Measurements from ENCODE around the gene FANCI.
"Not testable (repeated sequence)": the region's sequence is repeated elsewhere in the genome, so short reads cannot be mapped to it uniquely, and the experiment has no call there.

The FANCI gene

DNA sequence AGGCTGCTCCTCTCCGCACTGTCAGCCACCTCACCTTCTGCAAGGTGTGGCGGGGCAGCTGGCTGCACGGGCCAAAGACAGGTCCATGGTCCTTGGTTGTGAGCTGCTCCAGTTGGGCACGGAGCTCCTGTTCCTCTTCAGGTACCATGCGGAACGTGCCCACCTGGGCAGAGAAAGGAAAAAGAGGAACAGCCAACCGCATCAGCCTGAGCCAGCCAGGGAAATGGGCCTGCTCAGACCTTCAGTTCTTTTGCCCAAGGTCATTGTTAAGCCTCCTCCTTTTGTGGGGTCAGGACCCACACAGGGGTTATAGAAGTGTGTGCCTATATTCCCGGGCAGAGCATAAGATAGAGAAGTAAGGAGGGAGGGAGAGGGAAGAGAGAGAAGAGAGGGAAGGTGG lies 25.2 kb upstream of the FANCI start:
- TF ChIP-seq, protein P1, sequence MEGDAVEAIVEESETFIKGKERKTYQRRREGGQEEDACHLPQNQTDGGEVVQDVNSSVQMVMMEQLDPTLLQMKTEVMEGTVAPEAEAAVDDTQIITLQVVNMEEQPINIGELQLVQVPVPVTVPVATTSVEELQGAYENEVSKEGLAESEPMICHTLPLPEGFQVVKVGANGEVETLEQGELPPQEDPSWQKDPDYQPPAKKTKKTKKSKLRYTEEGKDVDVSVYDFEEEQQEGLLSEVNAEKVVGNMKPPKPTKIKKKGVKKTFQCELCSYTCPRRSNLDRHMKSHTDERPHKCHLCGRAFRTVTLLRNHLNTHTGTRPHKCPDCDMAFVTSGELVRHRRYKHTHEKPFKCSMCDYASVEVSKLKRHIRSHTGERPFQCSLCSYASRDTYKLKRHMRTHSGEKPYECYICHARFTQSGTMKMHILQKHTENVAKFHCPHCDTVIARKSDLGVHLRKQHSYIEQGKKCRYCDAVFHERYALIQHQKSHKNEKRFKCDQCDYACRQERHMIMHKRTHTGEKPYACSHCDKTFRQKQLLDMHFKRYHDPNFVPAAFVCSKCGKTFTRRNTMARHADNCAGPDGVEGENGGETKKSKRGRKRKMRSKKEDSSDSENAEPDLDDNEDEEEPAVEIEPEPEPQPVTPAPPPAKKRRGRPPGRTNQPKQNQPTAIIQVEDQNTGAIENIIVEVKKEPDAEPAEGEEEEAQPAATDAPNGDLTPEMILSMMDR (IDR thresholded peaks at IDR 0.05; ENCODE audit: low read depth, low read length, missing control alignments) = no peak
- H3K4me3 ChIP-seq (ENCODE audit: low read depth, low read length) = no peak overlapping the region
- no peak for DNase-seq (ENCODE audit: low read depth)

DNA sequence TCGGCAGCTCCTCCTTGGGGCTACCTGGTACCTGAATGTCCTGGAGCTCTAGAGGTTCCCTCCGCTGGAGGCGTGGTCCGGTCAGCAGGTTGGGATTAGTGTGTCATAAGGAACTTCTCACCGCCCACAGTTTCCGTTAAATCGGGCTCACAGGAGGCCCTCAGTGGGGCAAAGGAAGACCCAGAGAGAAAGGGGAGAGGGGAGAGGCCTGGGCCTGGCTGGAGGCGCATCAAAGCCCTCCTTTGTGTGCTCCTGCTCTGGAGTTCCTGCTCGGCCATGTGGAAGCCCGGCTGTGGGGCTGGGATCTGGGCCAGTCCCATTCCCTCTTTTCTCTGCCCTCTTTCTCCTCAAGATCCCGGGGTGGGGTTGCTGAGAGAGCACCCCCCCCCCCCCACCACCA lies 22.2 kb upstream of the FANCI start, which contains the start of gene RLBP1:
TSS of gene RLBP1 (minus strand) at position 37 of the 400 bp plus-strand sequence. CDS start 2,604 bp downstream, outside the sequence.
- no peak within 1 kb of the TSS for H3K4me3 ChIP-seq (ENCODE audit: low read depth, low read length)
- no peak for DNase-seq (ENCODE audit: low read depth)
- TF ChIP-seq, protein P1 (IDR thresholded peaks at IDR 0.05; ENCODE audit: low read depth, low read length, missing control alignments) = no peak

DNA sequence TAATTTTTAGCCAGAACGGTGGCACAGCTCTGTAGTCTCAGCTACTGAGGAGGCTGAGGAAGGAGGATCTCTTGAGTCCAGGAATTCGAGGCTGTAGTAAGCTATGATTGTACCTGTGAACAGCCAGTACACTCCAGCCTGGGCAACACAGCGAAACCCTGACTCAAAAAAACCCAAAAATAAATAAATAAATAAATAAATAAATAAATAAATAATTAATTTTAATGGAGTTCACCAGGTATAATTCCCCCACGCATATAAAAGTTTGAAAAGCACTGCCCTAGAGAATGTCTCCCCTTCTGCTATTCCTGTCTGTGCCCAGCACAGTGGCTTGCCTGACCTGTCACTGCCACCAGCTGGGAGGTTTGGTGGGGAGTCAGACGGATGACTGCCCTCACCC lies 18.2 kb upstream of the FANCI start:
- TF ChIP-seq, protein P1 (IDR thresholded peaks at IDR 0.05; ENCODE audit: low read depth, low read length, missing control alignments) = no peak
- H3K4me3 ChIP-seq (ENCODE audit: low read depth, low read length) = no peak overlapping the region
- no peak for DNase-seq (ENCODE audit: low read depth)

DNA sequence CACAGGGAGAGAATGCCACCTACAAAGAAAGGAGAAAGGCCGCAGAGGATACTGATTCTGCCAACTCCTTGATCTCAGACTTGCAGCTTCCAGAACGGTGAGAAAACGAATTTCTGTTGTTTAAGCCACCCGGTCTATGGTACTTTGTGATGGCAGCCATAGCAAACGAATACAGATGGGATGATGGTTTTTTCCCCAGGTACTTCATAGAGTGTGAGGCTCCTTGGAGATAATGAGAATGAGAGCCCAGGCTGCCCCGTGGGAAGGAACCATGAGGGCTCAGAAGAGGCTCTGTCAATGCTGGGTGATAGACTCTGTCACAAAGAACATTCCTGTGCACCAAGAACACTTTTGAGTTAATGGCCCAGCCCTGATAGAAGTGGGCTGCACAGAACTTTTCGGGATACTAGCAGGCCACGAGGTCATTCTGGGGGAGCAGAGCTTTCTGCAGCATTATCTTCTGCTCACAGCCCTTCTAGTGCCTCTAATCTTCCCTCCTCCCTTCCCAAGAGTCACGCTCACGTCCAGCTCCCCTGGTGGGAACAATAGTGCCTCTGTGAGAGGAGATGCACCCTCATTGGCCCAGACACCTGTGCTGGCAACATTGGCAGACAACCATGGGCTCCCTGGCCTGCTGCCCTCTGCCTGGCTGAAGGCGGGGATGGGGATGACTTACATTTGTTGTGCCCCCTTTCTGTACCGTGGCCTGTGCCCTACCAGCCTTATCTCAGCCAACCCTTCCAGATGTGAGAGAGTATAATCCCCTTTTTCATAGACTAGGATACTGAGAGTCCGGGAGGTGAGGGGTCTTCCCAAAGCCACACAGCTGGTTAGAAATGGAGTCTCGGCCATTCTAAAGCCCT lies 17.2 kb upstream of the FANCI start:
- TF ChIP-seq, protein P1 (IDR thresholded peaks at IDR 0.05; ENCODE audit: low read depth, low read length, missing control alignments) = no peak
- H3K4me3 ChIP-seq (ENCODE audit: low read depth, low read length) = no peak overlapping the region
- no peak for DNase-seq (ENCODE audit: low read depth)

DNA sequence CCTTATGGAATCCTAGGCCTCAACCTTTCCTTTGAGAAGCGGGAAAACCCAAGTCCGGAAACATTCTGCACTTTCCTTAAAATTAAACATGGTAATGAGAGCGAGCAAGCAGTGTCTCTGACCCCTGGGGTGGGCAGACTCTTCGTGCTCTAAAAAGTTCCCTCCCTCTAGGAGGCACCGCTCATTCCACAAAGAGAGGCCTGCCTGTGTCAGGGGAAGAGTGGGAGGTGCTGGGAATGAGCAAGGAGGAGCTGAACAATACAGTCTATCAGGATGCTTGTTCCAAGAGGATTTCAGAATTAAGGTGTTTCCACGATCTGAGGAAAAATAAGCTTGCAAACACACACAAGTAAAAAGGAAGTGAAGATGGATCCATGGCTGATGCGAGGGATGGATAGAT lies 16.4 kb upstream of the FANCI start:
- H3K4me3 ChIP-seq (ENCODE audit: low read depth, low read length) = no peak overlapping the region
- DNase-seq (ENCODE audit: low read depth) = no peak
- TF ChIP-seq, protein P1 (IDR thresholded peaks at IDR 0.05; ENCODE audit: low read depth, low read length, missing control alignments) = no peak

DNA sequence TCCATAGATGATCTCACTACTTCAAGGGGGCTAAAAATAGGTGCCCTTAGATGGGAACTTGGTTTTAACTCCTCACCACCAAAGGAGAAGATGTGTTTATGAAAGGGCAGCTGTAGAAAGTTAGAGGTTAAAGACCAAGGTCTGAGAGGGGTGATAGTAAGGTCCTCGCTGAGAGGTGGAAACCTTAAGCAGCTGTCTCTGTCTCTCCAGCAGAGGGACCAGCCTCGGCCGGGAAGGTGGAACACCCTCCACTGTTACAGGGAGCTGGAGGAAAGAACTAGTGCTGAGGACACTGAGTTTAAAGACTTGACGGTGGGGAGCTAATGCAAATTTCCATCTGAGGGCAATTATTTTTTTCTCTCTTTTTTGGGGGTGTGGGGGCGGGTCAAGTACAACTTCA lies 13.5 kb upstream of the FANCI start:
- TF ChIP-seq, protein P1 (IDR thresholded peaks at IDR 0.05; ENCODE audit: low read depth, low read length, missing control alignments) = no peak
- no peak for DNase-seq (ENCODE audit: low read depth)
- no peak overlapping the region for H3K4me3 ChIP-seq (ENCODE audit: low read depth, low read length)

DNA sequence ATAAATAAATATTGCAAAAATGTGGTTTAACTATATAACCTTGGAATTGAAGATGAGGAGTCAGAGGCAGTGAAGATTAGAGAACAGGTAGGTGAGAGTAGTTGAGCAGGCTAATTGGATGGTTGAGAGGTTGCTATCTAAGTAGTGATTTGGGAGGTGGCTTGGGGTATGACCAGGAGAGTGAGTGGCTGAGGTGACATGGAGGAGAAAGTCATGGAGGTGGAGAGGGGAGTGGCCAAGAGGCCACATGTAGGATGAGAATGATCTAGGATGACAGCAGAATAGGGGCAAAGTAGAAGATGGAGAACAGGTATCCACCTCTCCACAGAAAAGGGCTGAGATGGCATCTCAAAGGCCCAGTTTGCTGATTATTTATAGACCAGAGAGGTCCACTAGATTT lies 11.9 kb upstream of the FANCI start:
- H3K4me3 ChIP-seq (ENCODE audit: low read depth, low read length) = no peak overlapping the region
- TF ChIP-seq, protein P1 (IDR thresholded peaks at IDR 0.05; ENCODE audit: low read depth, low read length, missing control alignments) = no peak
- DNase-seq (ENCODE audit: low read depth) = no peak

DNA sequence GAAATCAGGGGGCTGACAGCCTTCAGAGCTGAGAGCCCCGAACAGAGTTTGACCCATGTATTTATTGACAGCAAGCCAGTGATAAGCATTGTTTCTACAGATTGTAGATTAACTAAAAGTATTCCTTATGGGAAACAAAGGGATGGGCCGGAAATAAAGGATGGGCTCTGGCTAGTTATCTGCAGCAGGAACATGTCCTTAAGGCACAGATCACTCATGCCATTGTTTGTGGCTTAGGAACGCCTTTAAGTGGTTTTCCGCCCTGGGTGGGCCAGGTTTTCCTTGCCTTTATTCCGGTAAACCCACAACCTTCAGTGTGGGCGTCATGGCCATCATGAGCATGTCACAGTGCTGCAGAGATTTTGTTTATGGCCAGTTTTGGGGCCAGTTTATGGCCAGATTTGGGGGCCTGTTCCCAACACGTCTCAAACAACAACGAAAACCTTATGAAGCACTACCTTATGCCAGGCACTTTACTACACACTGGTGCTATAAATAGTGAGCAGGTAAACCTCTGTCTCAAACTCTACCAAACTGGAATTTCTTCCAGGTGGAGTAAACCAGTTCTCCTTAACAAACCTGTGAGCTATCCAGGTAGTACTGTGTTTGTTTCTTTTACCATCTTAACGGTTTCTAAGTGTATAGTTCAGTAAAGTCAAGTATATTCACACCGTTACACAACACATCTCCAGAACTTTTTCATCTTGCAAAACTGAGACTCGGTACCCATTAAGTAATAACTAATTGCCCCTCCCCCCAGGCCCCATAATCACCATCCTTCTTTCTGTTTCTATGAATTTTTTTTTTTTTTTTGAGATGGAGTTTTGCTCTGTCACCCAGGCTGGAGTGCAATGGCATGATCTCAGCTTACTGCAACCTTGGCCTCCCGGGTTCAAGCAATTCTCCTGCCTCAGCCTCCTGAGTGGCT lies 3.6 kb upstream of the FANCI start:
- DNase-seq (ENCODE audit: low read depth); H3K4me3 ChIP-seq (ENCODE audit: low read depth, low read length): not testable (repeated sequence)

All from GM12864 (cell line).